Keratinocyte (primary cell): ENCODE measurements around the gene TFAP2D. TPM values are rescaled to one million over a fixed set of nuclear protein-coding genes. Genes with fewer than 3 reads are reported as not detected.

Experiments used
- DNase-seq: peaks from one replicate; pipeline ENCODE4 v3.0.0-alpha.2; 2011; ENCODE audit warnings: low read depth, missing footprints, low spot score
- FAIRE-seq: peaks from 2 replicates; lab custom pipeline; 2011; peaks lifted over from hg19 to GRCh38; lab: Jason Lieb, UNC
- H2AFZ ChIP-seq: 2 replicates; pipeline ENCODE4 v1.6.0; 2012; ENCODE audit warnings: low read length, control low read depth, inconsistent platforms; ENCODE audit not compliant: control insufficient read depth
- H3K27ac ChIP-seq: 2 replicates; pipeline ENCODE4 v1.5.1; 2011; ENCODE audit warnings: low read length; ENCODE audit not compliant: control insufficient read depth, insufficient read depth
- H3K27me3 ChIP-seq: 3 replicates; pipeline ENCODE4 v1.6.0; 2011; ENCODE audit warnings: low read length; ENCODE audit not compliant: control insufficient read depth, insufficient read depth; ENCODE audit errors: extremely low read depth
- H3K36me3 ChIP-seq, 2 experiments: 2 replicates in 1 of 2; 3 replicates in 1 of 2; pipeline ENCODE4 v1.5.1; 2011; ENCODE audit warnings: low read length in 2 of 2, mild to moderate bottlenecking in 1 of 2; ENCODE audit not compliant: control insufficient read depth in 2 of 2, insufficient read depth in 2 of 2; ENCODE audit errors: extremely low read depth in 1 of 2
- H3K4me1 ChIP-seq: 3 replicates; pipeline ENCODE4 v1.5.1; 2011; ENCODE audit warnings: low read length; ENCODE audit not compliant: control insufficient read depth, insufficient read depth; ENCODE audit errors: extremely low read depth
- H3K4me2 ChIP-seq: 3 replicates; pipeline ENCODE4 v1.6.0; 2011; ENCODE audit warnings: low read depth, low read length; ENCODE audit not compliant: control insufficient read depth, insufficient read depth; ENCODE audit errors: extremely low read depth
- H3K4me3 ChIP-seq, 3 experiments: fragments of 200-600 bp in 1 of 3; sonication (generic) in 1 of 3; 2 replicates in 2 of 3; 3 replicates in 1 of 3; pipeline ENCODE4 v1.5.1; 2011 to 2016; ENCODE audit warnings: low read length in 3 of 3, mild to moderate bottlenecking in 3 of 3, control low read depth in 2 of 3, inconsistent platforms in 1 of 3, low read depth in 1 of 3, mixed read lengths in 1 of 3, mixed run types in 1 of 3, moderate library complexity in 1 of 3; ENCODE audit not compliant: control insufficient read depth in 2 of 3, insufficient read depth in 2 of 3; ENCODE audit errors: extremely low read depth in 1 of 3
- H3K79me2 ChIP-seq: 2 replicates; pipeline ENCODE4 v1.6.0; 2012; ENCODE audit warnings: low read length; ENCODE audit not compliant: control insufficient read depth, insufficient read depth
- H3K9ac ChIP-seq: 3 replicates; pipeline ENCODE4 v1.6.0; 2011; ENCODE audit warnings: low read length; ENCODE audit not compliant: control insufficient read depth, insufficient read depth; ENCODE audit errors: extremely low read depth
- H3K9me1 ChIP-seq: 3 replicates; pipeline ENCODE4 v1.6.0; 2011; ENCODE audit warnings: low read length; ENCODE audit not compliant: control insufficient read depth, insufficient read depth; ENCODE audit errors: extremely low read depth
- H3K9me3 ChIP-seq: 2 replicates; pipeline ENCODE4 v1.5.1; 2012; ENCODE audit warnings: low read depth, low read length; ENCODE audit not compliant: control insufficient read depth
- H4K20me1 ChIP-seq: 3 replicates; pipeline ENCODE4 v1.6.0; 2011; ENCODE audit warnings: low read length; ENCODE audit not compliant: control insufficient read depth, insufficient read depth; ENCODE audit errors: extremely low read depth
- EZH2 ChIP-seq: IDR thresholded peaks from one replicate; pipeline ENCODE4 v1.6.1; 2012; ENCODE audit warnings: inconsistent platforms, mild to moderate bottlenecking, low read length, moderate library complexity
- dilution Hi-C: fragments of 300-500 bp; cut with MboI; formaldehyde crosslinking; loops from one replicate; pipeline ENCODE4 v1.7.0; 2020; ENCODE audit warnings: low sequenced_read_pairs; ENCODE audit not compliant: extremely low pct_ligation_motif_present
- polyA plus RNA-seq, 5 experiments: library from polyadenylated mRNA; depleted of rRNA in 3 of 5; stranded (reverse) in 3 of 5; stranded (forward) in 1 of 5; unstranded in 1 of 5; fragments of >200 nt; gene quantifications; 1 replicate in 1 of 5; 2 replicates in 3 of 5; 3 replicates in 1 of 5; pipeline versions ENCODE4 v1.2.1 to v1.2.3, GENCODE V29; 2011 to 2012; ENCODE audit warnings: missing spikeins in 2 of 5, low read depth in 1 of 5, low replicate concordance in 1 of 5
- TF ChIP-seq, protein P1 (sequence below), 3 experiments: IDR thresholded peaks in 1 of 3; conservative IDR thresholded peaks in 1 of 3; optimal IDR thresholded peaks in 1 of 3; 2 replicates in 2 of 3; 3 replicates in 1 of 3; pipeline versions ENCODE3 to v1.5.1; 2011; ENCODE audit warnings: low read length in 3 of 3, mild to moderate bottlenecking in 3 of 3, moderate library complexity in 2 of 3, control low read depth in 1 of 3, inconsistent platforms in 1 of 3; ENCODE audit not compliant: insufficient read depth in 2 of 3; ENCODE audit errors: extremely low read depth in 1 of 3

Gene TFAP2D
- polyA plus RNA-seq, 1 donor (not counting 4 experiments of a cell fraction or from before 2014, with no cell fraction given): not detected

- dilution Hi-C loops: no loop called here
- Histone ChIP-seq H3K36me3 (no peaks in the 10 kb centered on the region), H3K27ac (no peak overlapping the region), H3K27me3 (no peaks in the 10 kb centered on the region), H3K9me3 (no peaks in the 10 kb centered on the region), H3K4me1 (no peaks in the 10 kb centered on the region), H3K4me3 (no peak overlapping the region), H2AFZ (no peak overlapping the region), H3K9me1 (no peaks in the 10 kb centered on the region), H3K9ac (no peak overlapping the region), H3K79me2 (no peaks in the 10 kb centered on the region), H3K4me2 (no peak overlapping the region), H4K20me1 (no peaks in the 10 kb centered on the region)
- no peak for FAIRE-seq
- TF ChIP-seq, protein P1, sequence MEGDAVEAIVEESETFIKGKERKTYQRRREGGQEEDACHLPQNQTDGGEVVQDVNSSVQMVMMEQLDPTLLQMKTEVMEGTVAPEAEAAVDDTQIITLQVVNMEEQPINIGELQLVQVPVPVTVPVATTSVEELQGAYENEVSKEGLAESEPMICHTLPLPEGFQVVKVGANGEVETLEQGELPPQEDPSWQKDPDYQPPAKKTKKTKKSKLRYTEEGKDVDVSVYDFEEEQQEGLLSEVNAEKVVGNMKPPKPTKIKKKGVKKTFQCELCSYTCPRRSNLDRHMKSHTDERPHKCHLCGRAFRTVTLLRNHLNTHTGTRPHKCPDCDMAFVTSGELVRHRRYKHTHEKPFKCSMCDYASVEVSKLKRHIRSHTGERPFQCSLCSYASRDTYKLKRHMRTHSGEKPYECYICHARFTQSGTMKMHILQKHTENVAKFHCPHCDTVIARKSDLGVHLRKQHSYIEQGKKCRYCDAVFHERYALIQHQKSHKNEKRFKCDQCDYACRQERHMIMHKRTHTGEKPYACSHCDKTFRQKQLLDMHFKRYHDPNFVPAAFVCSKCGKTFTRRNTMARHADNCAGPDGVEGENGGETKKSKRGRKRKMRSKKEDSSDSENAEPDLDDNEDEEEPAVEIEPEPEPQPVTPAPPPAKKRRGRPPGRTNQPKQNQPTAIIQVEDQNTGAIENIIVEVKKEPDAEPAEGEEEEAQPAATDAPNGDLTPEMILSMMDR (optimal IDR thresholded peaks at IDR 0.05 in 1 of 3, IDR thresholded peaks at IDR 0.05 in 1 of 3, conservative IDR thresholded peaks at IDR 0.05 in 1 of 3; ENCODE audit: extremely low read depth in 1 of 3, insufficient read depth in 2 of 3, low read length in 3 of 3): no peak
- no peak for TF ChIP-seq EZH2
- DNase-seq: no peak
These were observed 14.8 kb upstream of the TFAP2D start for GRCh38 chr6:50698546-50698945.

- Histone ChIP-seq H3K36me3 (no peaks in the 10 kb centered on the region), H3K79me2 (no peaks in the 10 kb centered on the region), H3K4me3 (no peak overlapping the region), H2AFZ (no peak overlapping the region), H3K9me1 (no peaks in the 10 kb centered on the region), H3K27ac (no peak overlapping the region), H4K20me1 (no peaks in the 10 kb centered on the region), H3K4me2 (no peak overlapping the region), H3K4me1 (no peaks in the 10 kb centered on the region), H3K9ac (no peak overlapping the region), H3K27me3 (no peaks in the 10 kb centered on the region), H3K9me3 (no peaks in the 10 kb centered on the region)
- no peak for DNase-seq
- no peak for TF ChIP-seq EZH2
- TF ChIP-seq, protein P1 (optimal IDR thresholded peaks at IDR 0.05 in 1 of 3, IDR thresholded peaks at IDR 0.05 in 1 of 3, conservative IDR thresholded peaks at IDR 0.05 in 1 of 3; ENCODE audit: extremely low read depth in 1 of 3, insufficient read depth in 2 of 3, low read length in 3 of 3): no peak
- no peak for FAIRE-seq
- dilution Hi-C loops: no loop called here
These were observed 14.1 kb upstream of the TFAP2D start for GRCh38 chr6:50699051-50699775.
